TTC549 (cell line): ENCODE results near the gene HOXC10.

ENCODE experiments used
- FAIRE-seq: peaks from 2 replicates; lab custom pipeline; 2012; peaks lifted over from hg19 to GRCh38; lab: Jason Lieb, UNC

Gene HOXC10

DNA sequence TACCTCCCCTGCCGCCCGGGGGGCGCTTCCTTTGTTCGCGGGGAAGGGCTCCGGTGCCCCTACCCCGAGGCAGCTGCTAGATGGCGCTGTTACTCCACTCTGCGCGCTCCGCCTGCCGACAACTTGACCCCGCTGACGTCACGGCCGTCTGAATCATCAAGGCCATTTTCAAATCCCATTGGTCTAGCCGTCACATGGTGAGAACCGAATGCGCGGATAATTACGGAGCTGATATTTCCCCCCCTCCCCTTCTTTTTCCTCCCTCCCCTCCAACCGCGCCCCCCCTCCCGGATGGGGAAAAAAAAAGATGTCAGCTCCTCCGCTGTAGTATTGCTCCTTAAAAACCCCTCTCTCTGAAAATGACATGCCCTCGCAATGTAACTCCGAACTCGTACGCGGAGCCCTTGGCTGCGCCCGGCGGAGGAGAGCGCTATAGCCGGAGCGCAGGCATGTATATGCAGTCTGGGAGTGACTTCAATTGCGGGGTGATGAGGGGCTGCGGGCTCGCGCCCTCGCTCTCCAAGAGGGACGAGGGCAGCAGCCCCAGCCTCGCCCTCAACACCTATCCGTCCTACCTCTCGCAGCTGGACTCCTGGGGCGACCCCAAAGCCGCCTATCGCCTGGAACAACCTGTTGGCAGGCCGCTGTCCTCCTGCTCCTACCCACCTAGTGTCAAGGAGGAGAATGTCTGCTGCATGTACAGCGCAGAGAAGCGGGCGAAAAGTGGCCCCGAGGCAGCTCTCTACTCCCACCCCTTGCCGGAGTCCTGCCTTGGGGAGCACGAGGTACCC, at the start of gene HOXC10:
Gene HOXC10 (plus strand): TSS at position 246 of the 791 bp plus-strand sequence. CDS start 114 bp downstream, at position 360.
- peak; percentile 68 for FAIRE-seq

DNA sequence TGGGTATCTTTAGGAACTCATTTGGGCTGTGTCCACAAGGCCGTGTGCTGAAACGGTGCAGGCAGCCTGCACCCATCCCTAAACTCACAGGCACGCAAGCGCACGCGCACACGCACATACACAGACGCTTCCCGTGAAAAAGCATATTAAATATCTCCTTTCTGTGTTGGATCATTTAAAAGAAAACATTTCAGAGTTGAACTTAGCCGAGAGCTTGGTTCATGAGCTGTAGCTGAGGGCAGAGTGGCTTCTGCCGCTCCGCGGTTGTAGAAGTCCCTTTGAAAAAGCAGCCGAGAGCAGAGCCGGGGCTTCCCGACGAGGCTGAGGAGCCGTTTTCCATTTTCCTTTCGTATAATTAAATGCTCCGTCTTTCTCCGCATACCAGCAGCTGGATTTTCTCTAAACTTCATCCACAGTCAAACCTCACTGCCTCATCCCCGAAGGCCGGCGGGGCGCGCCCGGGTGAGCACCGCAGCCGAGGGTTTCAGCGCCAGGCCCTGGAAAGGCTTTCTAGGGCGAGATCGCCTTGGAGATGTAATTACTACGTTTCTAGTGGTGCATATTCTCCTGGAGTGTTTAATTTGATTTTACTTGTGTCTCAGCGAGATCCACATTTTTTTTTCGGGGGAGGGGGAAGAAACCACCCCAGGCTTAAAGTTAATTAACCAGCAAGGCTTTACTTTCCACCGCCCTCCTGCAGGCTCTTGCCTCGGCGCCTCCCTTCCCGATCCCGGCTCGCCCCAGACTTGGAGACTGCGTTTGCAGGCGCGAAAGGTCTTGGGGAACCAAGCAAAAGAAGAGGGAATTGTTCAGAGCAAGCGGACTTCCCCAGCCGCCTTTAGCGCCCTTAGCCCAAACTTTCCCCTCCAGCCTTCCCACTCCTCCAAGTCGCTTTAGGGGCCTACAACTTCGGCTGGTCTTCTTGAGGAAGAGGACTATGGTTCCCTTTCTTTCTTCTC, 49.3 kb upstream of the HOXC10 start:
- no peak for FAIRE-seq

- FAIRE-seq: no peak
Observed at GRCh38 chr12:53937099-53937498, 47.8 kb upstream of the HOXC10 start.

GRCh38 chr12:53937596-53938325, 47.2 kb upstream of the HOXC10 start:
- no peak for FAIRE-seq

DNA sequence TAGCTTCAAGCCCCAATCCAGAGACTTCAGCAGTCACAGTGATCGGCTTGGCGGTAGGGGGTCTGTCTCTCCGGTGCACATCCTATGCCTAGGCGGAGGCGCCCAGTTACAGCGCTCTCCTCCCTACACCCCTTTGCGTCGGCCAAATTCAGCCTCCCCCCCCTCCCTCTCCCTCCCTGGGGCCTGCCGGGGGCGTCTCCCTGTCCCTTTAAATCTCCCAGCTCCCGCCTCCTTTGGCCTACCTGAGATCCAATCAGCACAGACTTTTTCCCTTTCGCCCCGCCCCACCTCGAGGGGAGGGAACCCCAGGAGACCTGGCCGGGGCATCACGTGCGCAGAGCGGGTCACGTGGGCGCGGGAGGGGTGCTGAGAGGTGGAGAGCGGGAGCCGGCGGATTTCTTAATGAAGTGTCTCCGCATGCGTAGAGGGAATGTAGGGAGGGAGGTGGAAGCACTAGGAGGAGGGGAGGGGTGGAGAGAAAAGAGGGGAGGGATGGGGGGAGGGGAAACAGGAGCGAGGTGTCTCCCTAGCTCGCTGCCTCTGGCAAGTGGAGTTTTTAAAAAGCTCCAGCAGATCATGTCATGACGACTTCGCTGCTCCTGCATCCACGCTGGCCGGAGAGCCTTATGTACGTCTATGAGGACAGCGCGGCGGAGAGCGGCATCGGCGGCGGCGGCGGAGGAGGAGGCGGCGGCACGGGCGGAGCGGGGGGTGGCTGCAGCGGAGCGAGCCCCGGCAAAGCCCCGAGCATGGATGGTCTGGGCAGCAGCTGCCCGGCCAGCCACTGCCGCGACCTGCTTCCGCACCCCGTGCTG, 46.4 kb upstream of the HOXC10 start, which contains the start of gene HOXC13:
Gene HOXC13 (plus strand): TSS at position 506 of the 815 bp plus-strand sequence. CDS start 76 bp downstream, at position 582.
- FAIRE-seq: peak; percentile 95

DNA sequence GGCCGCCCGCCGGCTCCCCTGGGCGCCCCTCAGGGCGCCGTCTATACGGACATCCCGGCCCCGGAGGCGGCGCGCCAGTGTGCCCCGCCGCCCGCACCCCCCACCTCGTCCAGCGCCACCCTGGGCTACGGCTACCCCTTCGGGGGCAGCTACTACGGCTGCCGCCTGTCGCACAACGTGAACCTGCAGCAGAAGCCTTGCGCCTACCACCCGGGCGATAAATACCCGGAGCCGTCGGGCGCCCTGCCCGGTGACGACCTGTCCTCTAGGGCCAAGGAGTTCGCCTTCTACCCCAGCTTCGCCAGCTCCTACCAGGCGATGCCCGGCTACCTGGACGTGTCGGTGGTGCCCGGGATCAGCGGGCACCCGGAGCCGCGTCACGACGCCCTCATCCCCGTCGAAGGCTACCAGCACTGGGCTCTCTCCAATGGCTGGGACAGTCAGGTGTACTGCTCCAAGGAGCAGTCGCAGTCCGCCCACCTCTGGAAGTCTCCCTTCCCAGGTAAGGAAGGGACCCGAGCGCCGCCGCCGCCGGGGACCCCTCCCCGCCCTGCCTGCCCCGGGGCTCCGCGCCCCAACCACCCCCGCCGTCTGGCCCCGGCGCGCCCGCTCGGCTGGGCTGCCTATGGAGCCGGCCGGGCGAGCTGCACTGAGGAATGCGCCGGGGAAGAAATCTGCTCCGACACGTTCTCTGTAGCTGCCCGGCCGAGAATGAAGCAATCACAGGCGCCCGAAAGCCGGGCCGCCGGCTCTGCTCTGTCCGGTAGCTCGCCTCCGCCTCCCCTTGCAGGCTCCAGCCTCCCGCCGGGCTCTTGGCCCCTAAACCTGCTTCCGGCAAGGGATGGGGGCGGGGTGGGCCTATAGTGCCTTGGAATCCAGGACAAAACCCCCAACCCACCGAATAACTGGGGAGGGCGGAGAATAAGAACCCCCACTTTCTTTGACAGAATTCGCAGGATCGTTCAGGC, 45.5 kb upstream of the HOXC10 start:
- FAIRE-seq: no peak

DNA sequence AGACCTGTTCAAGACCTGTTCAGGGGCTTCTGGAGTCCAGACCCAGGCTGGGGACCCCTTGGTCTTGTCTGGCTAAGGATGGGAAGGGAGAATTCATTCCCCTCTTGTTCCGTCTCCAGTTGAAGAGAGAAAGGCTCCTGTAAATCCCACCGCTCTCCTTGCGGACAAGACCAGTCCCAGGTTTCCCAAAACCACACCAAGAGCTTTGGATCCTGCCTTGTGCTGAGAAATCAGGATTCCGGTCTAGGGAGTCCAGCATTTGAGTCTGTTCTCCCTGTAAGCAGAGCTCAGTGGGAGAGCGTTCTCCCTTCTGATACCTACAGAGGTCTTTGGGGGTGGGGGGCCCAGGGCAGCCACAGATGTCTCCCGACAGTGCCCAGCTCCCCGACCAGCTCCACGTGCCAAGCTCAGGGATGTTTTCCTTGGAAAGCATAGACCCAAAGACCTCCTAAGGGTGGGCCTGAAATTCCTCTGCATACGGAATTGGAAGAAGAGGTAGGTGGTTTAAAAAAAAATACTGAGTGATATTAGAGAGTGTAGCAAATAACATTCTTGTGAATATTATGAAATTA, 44.4 kb upstream of the HOXC10 start:
- FAIRE-seq: no peak

DNA sequence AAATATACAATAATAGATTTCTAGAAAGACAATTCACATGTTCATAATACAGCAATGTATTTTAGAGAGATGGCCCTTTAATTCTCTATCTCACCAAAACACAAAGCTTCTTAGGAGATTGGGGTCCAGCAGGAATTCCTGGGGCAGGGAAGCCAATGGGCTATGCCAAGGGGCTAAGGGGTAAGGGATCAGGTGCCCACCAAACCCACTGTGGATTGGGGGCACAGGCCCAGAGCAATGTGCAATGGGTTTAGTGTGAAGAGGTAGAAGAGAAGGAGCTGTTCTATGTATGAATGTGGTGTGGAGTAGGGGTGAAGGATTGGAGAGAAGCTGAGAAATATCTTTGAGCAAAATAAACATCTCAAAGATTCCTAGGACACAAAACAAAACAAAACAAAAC, 43.8 kb upstream of the HOXC10 start:
- FAIRE-seq: no peak

- no peak for FAIRE-seq
Observed at GRCh38 chr12:53941750-53942149, 43.2 kb upstream of the HOXC10 start.

DNA sequence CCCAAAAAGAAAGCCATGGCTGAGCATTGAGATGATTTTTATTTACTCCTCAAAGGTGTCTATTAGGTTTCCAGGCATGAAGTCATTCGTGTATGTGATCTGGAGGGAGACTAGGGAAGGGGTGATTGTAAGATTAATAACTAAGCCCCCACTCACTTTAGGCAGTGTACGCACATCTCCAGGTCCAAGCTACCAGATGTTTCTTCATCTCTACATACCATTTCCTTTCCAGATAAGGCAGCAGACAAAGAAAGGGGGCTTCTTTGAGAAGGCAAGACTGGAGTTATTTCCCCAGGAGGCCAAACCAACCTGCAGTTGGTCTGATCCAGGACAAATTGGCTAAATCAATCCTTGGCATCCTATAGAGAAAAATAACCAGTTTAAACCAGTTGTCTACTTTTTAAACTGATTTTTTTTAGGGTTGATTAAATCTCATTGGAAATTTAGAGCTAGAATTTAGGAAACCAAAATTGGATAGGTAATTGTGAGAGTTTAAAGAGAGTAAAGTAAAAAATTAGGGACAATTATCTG, 42.4 kb upstream of the HOXC10 start:
- no peak for FAIRE-seq

GRCh38 chr12:53944209-53944608, 40.7 kb upstream of the HOXC10 start:
- no peak for FAIRE-seq

GRCh38 chr12:53944907-53945847, 39.8 kb upstream of the HOXC10 start:
- no peak for FAIRE-seq

DNA sequence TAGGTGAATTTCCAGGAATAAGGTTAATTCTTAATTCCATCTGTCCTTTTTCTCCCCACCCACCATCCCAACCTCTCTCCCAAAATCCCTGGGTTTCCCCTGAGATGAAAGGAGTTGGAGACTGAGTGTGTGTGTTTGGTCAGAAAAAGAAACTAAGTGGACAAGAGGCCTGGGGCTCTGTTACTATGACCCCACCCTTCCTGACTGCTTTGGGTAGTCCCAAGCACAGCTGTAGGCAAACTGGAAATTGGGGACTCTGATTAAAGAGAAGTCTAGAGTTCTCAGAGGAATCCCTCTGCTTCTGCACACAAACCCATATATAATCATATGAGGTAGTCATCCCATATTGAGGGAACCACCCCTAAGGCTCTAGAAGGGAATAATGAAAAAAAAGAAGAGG, 37.2 kb upstream of the HOXC10 start:
- no peak for FAIRE-seq

DNA sequence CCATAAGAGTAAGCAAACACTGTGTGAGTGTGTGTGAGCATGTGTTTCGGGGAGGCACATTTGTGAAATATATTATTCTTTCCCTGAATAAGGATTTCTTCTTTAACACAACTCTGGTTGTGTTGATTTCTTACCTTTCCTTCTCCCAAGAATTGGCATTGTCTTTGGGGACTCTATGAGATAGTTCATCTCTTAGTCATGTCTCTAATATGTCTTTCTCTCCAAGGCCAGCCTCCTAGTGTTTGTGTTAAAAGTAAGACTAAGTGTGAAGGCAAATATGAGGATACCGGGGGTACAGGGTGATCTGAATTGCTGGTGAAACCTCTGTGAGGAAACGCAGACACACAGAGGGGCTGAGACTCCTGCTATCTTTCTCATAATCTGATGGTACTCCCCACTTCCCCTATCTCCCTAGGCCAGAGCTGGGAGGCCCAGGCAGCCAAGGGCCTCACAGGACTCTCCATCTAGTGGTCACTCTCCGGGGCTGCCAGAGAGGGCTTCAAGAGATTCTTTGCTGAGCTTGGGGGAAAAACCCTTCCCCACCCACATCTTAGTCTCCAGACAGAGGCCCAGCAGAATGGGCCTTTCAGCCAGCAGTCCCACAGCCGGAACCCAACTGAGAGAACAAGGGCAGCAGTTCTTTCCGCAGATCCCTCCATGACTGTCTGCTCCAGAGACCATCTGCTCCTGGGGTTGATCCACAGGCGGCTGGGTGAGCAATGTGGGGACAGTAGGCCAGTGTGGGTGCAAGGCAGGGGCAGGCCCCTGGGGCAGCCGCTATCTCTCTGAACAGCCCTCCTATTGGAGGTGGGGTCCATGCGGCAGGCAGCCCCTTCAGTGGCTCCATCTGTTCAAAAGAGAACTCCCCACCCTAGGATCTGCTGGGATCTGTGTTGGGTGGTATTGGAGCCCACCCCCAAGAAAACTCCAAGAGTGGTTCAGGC, 36.0 kb upstream of the HOXC10 start:
- no peak for FAIRE-seq

GRCh38 chr12:53949631-53950436, 35.1 kb upstream of the HOXC10 start:
- no peak for FAIRE-seq

DNA sequence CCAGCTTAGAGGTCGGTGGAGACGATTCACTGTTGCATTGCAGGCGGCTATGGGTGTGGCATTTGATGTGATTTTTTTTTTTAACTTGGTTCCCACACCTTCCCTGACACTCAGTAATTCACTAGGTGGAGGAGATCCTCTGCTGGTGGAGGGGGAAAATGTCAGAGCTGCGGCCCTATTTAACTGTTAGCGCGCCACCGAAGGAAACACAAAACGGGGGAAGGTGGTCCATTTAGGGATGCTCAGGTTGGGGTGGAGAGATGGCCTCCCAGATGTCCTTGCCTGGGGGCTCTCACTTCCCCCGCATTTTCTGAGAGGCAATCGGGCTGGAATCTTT, 34.5 kb upstream of the HOXC10 start:
- no peak for FAIRE-seq
